22Rv1 (cell line): ENCODE results near the gene SYNE1.

Experiments used
- ZFX ChIP-seq: fragments of 450-650 bp; IDR thresholded peaks from 2 replicates; pipeline ENCODE4 v1.6.1; 2017; ENCODE audit warnings: antibody characterized with exemption, borderline replicate concordance
- TF ChIP-seq, protein P1 (sequence below): fragments of 450-650 bp; IDR thresholded peaks from 2 replicates; pipeline ENCODE4 v1.5.1; 2017; ENCODE audit warnings: mild to moderate bottlenecking

DNA sequence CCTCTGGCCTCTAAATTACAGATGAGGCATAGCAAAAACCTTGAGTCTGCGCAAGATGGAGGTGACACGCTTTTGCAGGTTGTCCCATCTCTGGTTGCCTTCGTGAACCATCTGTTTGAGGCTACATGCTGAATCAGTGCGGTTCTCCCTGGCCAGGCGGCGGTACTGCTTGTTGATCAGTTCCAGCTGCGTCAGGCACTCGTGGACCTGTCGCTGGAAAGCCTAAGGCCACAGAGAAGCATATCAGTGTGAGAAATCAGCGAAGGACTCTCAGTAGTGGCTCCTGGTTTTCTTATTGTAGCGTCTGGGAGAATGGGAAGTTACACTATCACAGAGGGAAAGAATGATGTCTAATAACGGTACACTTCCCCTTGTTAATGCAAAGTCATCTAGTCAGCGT lies 485.2 kb downstream of the SYNE1 start:
- TF ChIP-seq, protein P1, sequence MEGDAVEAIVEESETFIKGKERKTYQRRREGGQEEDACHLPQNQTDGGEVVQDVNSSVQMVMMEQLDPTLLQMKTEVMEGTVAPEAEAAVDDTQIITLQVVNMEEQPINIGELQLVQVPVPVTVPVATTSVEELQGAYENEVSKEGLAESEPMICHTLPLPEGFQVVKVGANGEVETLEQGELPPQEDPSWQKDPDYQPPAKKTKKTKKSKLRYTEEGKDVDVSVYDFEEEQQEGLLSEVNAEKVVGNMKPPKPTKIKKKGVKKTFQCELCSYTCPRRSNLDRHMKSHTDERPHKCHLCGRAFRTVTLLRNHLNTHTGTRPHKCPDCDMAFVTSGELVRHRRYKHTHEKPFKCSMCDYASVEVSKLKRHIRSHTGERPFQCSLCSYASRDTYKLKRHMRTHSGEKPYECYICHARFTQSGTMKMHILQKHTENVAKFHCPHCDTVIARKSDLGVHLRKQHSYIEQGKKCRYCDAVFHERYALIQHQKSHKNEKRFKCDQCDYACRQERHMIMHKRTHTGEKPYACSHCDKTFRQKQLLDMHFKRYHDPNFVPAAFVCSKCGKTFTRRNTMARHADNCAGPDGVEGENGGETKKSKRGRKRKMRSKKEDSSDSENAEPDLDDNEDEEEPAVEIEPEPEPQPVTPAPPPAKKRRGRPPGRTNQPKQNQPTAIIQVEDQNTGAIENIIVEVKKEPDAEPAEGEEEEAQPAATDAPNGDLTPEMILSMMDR = no peak
- TF ChIP-seq ZFX = no peak
